ENCODE results near the gene CAV2.

The CAV2 gene

GRCh38 chr7:116535416-116535815 lies 35.9 kb downstream of the CAV2 start:
- H3K4me3 ChIP-seq (ENCODE audit: low read length) = no peak overlapping the region
- no peak overlapping the region for H3K4me2 ChIP-seq (ENCODE audit: low read depth, low read length)
- no peak overlapping the region for H2AFZ ChIP-seq (ENCODE audit: low read length)
- H3F3A ChIP-seq (ENCODE audit: insufficient read depth, low read length) = no peaks in the 10 kb centered on the region
- TF ChIP-seq EZH2phosphoT487 (IDR thresholded peaks at IDR 0.05; ENCODE audit: low read length) (no peak), EZH2 (optimal IDR thresholded peaks at IDR 0.05; ENCODE audit: low read depth, low read length) (no peak), CTCF (IDR thresholded peaks at IDR 0.05; ENCODE audit: low read length) (no peak)
- H3K4me1 ChIP-seq (ENCODE audit: low read length) = peaks cover 7% of the 10 kb centered on the region
- no peak for DNase-seq
- no peaks in the 10 kb centered on the region for H4K20me1 ChIP-seq (ENCODE audit: insufficient read depth, low read length)
- H3K36me3 ChIP-seq (replicated peaks; ENCODE audit: insufficient read depth, low read length) = 0 out of 2 replicates have a peak, but pooled peaks cover 3% of the 10 kb centered on the region
- no peaks in the 10 kb centered on the region for H3K9me2 ChIP-seq (replicated peaks; ENCODE audit: insufficient read depth, low read length)
- peaks cover 52% of the 10 kb centered on the region for H3K79me2 ChIP-seq (ENCODE audit: low read length)
- no peaks in the 10 kb centered on the region for H3K9me3 ChIP-seq (replicated peaks; ENCODE audit: insufficient read depth, low read length)
- H3K9ac ChIP-seq (ENCODE audit: low read length) = no peak overlapping the region
- no peak overlapping the region for H3K27ac ChIP-seq (ENCODE audit: low read length)
- no peaks in the 10 kb centered on the region for H3K27me3 ChIP-seq (replicated peaks; ENCODE audit: insufficient read depth, low read length)

DNA sequence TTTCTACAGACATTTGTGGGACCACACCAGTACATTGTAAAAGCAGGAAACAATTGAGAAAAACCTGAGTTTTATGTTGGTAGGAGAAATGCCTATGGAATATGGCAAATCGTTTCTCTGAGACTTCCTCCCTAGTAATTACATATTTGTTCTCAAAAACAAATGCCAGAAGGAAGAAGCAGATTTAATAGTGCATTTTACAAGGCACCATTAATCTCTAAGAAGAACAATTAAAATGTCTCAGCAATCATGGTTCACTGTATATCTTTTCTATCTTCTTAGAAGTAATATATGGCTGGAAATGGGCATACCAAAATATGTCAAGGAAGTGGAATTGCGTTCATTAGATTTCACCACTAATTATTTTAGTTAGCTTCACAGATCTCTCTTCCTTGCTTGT lies 38.6 kb downstream of the CAV2 start:
- Histone ChIP-seq H3K4me2 (ENCODE audit: low read depth, low read length) (no peak overlapping the region), H2AFZ (ENCODE audit: low read length) (no peak overlapping the region), H3K9me2 (replicated peaks; ENCODE audit: insufficient read depth, low read length) (no peaks in the 10 kb centered on the region), H3K36me3 (replicated peaks; ENCODE audit: insufficient read depth, low read length) (0 out of 2 replicates have a peak, but pooled peaks cover 3% of the 10 kb centered on the region), H3K79me2 (ENCODE audit: low read length) (peaks cover 28% of the 10 kb centered on the region), H3K27ac (ENCODE audit: low read length) (no peak overlapping the region), H3K27me3 (replicated peaks; ENCODE audit: insufficient read depth, low read length) (no peaks in the 10 kb centered on the region), H3K9ac (ENCODE audit: low read length) (no peak overlapping the region), H3F3A (ENCODE audit: insufficient read depth, low read length) (no peaks in the 10 kb centered on the region), H3K9me3 (replicated peaks; ENCODE audit: insufficient read depth, low read length) (no peaks in the 10 kb centered on the region), H3K4me1 (ENCODE audit: low read length) (no peaks in the 10 kb centered on the region), H4K20me1 (ENCODE audit: insufficient read depth, low read length) (no peaks in the 10 kb centered on the region), H3K4me3 (ENCODE audit: low read length) (no peak overlapping the region)
- DNase-seq = no peak
- no peak for TF ChIP-seq EZH2phosphoT487 (IDR thresholded peaks at IDR 0.05; ENCODE audit: low read length)

- no peaks in the 10 kb centered on the region for H3K9me3 ChIP-seq (replicated peaks; ENCODE audit: insufficient read depth, low read length)
- no peak overlapping the region for H3K4me3 ChIP-seq (ENCODE audit: low read length)
- no peaks in the 10 kb centered on the region for H4K20me1 ChIP-seq (ENCODE audit: insufficient read depth, low read length)
- TF ChIP-seq EZH2phosphoT487 (IDR thresholded peaks at IDR 0.05; ENCODE audit: low read length) (no peak), CTCF (IDR thresholded peaks at IDR 0.05; ENCODE audit: low read length) (no peak), EZH2 (optimal IDR thresholded peaks at IDR 0.05; ENCODE audit: low read depth, low read length) (no peak)
- H3K9ac ChIP-seq (ENCODE audit: low read length) = no peak overlapping the region
- 0 out of 2 replicates have a peak, but pooled peaks cover 3% of the 10 kb centered on the region for H3K36me3 ChIP-seq (replicated peaks; ENCODE audit: insufficient read depth, low read length)
- H3K4me2 ChIP-seq (ENCODE audit: low read depth, low read length) = no peak overlapping the region
- peaks cover 19% of the 10 kb centered on the region for H3K79me2 ChIP-seq (ENCODE audit: low read length)
- no peak overlapping the region for H2AFZ ChIP-seq (ENCODE audit: low read length)
- H3K27me3 ChIP-seq (replicated peaks; ENCODE audit: insufficient read depth, low read length) = no peaks in the 10 kb centered on the region
- no peaks in the 10 kb centered on the region for H3K9me2 ChIP-seq (replicated peaks; ENCODE audit: insufficient read depth, low read length)
- no peak for DNase-seq
- H3F3A ChIP-seq (ENCODE audit: insufficient read depth, low read length) = no peaks in the 10 kb centered on the region
- H3K27ac ChIP-seq (ENCODE audit: low read length) = no peak overlapping the region
- no peaks in the 10 kb centered on the region for H3K4me1 ChIP-seq (ENCODE audit: low read length)
These were observed 40.3 kb downstream of the CAV2 start for GRCh38 chr7:116539879-116540278.

DNA sequence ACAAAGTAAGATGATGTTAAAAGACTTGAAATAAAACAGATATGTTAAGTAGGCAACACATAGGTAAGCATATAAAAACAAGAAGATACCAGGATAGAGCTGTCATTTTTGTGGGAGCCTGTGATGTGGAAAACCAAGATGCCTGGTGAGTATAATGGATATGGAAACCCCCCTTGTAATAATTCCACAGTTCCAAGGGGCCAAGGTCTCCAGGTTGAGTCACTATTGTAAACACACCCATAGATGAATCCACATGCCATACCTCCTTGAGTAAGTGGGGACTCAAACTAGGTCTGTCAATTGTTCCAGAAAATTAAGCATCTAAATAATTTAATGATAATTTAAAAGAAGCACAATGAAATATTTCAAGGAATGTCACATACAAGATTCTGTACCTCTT lies 41.2 kb downstream of the CAV2 start:
- Histone ChIP-seq H3K4me3 (ENCODE audit: low read length) (no peak overlapping the region), H3K27me3 (replicated peaks; ENCODE audit: insufficient read depth, low read length) (no peaks in the 10 kb centered on the region), H3K9me3 (replicated peaks; ENCODE audit: insufficient read depth, low read length) (no peaks in the 10 kb centered on the region), H2AFZ (ENCODE audit: low read length) (no peak overlapping the region), H3K4me1 (ENCODE audit: low read length) (no peaks in the 10 kb centered on the region), H3F3A (ENCODE audit: insufficient read depth, low read length) (no peaks in the 10 kb centered on the region), H3K27ac (ENCODE audit: low read length) (no peak overlapping the region), H3K79me2 (ENCODE audit: low read length) (peaks cover 10% of the 10 kb centered on the region), H4K20me1 (ENCODE audit: insufficient read depth, low read length) (no peaks in the 10 kb centered on the region), H3K4me2 (ENCODE audit: low read depth, low read length) (no peak overlapping the region), H3K9me2 (replicated peaks; ENCODE audit: insufficient read depth, low read length) (no peaks in the 10 kb centered on the region), H3K36me3 (replicated peaks; ENCODE audit: insufficient read depth, low read length) (0 out of 2 replicates have a peak, but pooled peaks cover 3% of the 10 kb centered on the region), H3K9ac (ENCODE audit: low read length) (no peak overlapping the region)
- TF ChIP-seq EZH2phosphoT487 (IDR thresholded peaks at IDR 0.05; ENCODE audit: low read length) (no peak), CTCF (IDR thresholded peaks at IDR 0.05; ENCODE audit: low read length) (no peak), EZH2 (optimal IDR thresholded peaks at IDR 0.05; ENCODE audit: low read depth, low read length) (no peak)
- no peak for DNase-seq
